ENCODE results near the gene FBXO34.
"Not testable (repeated sequence)": the region's sequence is repeated elsewhere in the genome, so short reads cannot be mapped to it uniquely, and the experiment has no call there.

The FBXO34 gene

GRCh38 chr14:55306938-55307589 is 35.8 kb downstream of the FBXO34 start:
- no peak for TF ChIP-seq CTCF (IDR thresholded peaks at IDR 0.05; ENCODE audit: low read depth, low read length)
- Histone ChIP-seq H3K36me3 (no peaks in the 10 kb centered on the region; the same call in 1 of the 2 replicates), H3K4me1 (peaks cover 25% of the 10 kb centered on the region), H3K4me3 (ENCODE audit: low read depth, low read length) (no peak overlapping the region), H3K9me3 (peaks cover 3% of the 10 kb centered on the region; the same call in 1 of the 2 replicates), H3K27me3 (no peaks in the 10 kb centered on the region)
- DNase-seq, result no peak

GRCh38 chr14:55309154-55309553 is 37.9 kb downstream of the FBXO34 start:
- no peak overlapping the region for H3K4me3 ChIP-seq (ENCODE audit: low read depth, low read length)
- peaks cover 13% of the 10 kb centered on the region for H3K4me1 ChIP-seq
- DNase-seq, result no peak
- no peak for TF ChIP-seq CTCF (IDR thresholded peaks at IDR 0.05; ENCODE audit: low read depth, low read length)
- no peaks in the 10 kb centered on the region; the same call in 1 of the 2 replicates for H3K36me3 ChIP-seq
- no peaks in the 10 kb centered on the region for H3K27me3 ChIP-seq
- peaks cover 3% of the 10 kb centered on the region; the same call in 1 of the 2 replicates for H3K9me3 ChIP-seq

- no peak for DNase-seq
- Histone ChIP-seq H3K27me3 (no peaks in the 10 kb centered on the region), H3K36me3 (no peaks in the 10 kb centered on the region; the same call in 1 of the 2 replicates), H3K4me1 (peaks cover 13% of the 10 kb centered on the region), H3K9me3 (peaks cover 3% of the 10 kb centered on the region; the same call in 1 of the 2 replicates), H3K4me3 (ENCODE audit: low read depth, low read length) (no peak overlapping the region)
- no peak for TF ChIP-seq CTCF (IDR thresholded peaks at IDR 0.05; ENCODE audit: low read depth, low read length)
Observed at GRCh38 chr14:55309761-55310365, 38.6 kb downstream of the FBXO34 start.

GRCh38 chr14:55312379-55313030 is 41.3 kb downstream of the FBXO34 start:
- H3K4me3 ChIP-seq (ENCODE audit: low read depth, low read length); H3K27me3 ChIP-seq; H3K36me3 ChIP-seq; DNase-seq; H3K9me3 ChIP-seq: not testable (repeated sequence)
- peaks cover 13% of the 10 kb centered on the region for H3K4me1 ChIP-seq

- Histone ChIP-seq H3K9me3 (peaks cover 3% of the 10 kb centered on the region; the same call in 1 of the 2 replicates), H3K4me1 (peaks cover 13% of the 10 kb centered on the region), H3K4me3 (ENCODE audit: low read depth, low read length) (no peak overlapping the region), H3K27me3 (no peaks in the 10 kb centered on the region), H3K36me3 (peaks cover 6% of the 10 kb centered on the region)
- DNase-seq, result no peak
- TF ChIP-seq CTCF (IDR thresholded peaks at IDR 0.05; ENCODE audit: low read depth, low read length), result no peak
Observed at GRCh38 chr14:55313480-55313879, 42.3 kb downstream of the FBXO34 start.

- no peak for DNase-seq
- peaks cover 6% of the 10 kb centered on the region for H3K36me3 ChIP-seq
- TF ChIP-seq CTCF (IDR thresholded peaks at IDR 0.05; ENCODE audit: low read depth, low read length), result no peak
- peaks cover 9% of the 10 kb centered on the region for H3K4me1 ChIP-seq
- H3K4me3 ChIP-seq (ENCODE audit: low read depth, low read length), result no peak overlapping the region
- H3K27me3 ChIP-seq, result no peaks in the 10 kb centered on the region
- H3K9me3 ChIP-seq, result peaks cover 3% of the 10 kb centered on the region; the same call in 1 of the 2 replicates
Observed at GRCh38 chr14:55314449-55314848, 43.2 kb downstream of the FBXO34 start.
